ENCODE results near the gene KLRK1.
"Not testable (repeated sequence)": the region's sequence is repeated elsewhere in the genome, so short reads cannot be mapped to it uniquely, and the experiment has no call there.

The KLRK1 gene

GRCh38 chr12:10361622-10362021 is 28.2 kb downstream of the KLRK1 start:
- FAIRE-seq = no peak

GRCh38 chr12:10361084-10361483 is 28.8 kb downstream of the KLRK1 start:
- FAIRE-seq = no peak

- no peak for FAIRE-seq
Measured at GRCh38 chr12:10358969-10359368, 30.9 kb downstream of the KLRK1 start.

- FAIRE-seq = no peak
Measured at GRCh38 chr12:10358131-10358530, 31.7 kb downstream of the KLRK1 start.

DNA sequence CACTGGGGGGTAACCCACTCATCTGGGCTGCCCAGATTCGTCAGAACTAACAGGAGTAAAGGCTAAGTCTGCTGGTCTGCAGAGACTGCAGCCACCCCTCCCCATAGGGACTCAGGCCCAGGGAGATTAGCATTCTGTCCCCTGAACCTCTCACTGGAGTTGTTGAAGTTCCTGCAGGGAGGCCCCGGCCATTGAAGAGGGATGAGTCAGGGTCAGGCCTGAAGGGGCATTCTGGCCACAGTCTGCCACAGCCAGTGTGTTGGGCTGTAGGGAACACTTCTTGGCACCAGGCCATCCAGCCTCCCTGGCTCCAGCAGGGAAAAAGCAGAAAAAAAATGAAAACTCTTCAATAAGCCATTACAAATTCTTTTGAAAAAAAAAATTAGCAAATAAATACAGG is 35.3 kb downstream of the KLRK1 start:
- FAIRE-seq = no peak

DNA sequence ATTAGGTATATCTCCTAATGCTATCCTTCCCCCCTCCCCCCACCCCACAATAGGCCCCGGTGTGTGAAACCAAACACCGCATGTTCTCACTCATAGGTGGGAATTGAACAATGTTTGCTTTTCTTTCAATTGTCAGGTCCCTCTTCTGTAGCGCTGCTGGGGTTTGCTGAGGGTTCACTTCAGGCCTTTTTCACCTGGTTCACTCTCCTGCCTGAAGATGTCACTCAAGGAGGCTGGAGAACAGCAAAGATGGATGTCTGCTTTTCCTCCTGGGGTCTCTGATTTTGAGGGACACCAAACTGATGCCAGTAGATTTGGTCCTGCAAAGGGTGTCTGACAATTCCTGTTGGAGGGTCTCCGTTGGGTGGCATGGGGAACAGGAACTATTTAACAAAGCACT is 35.8 kb downstream of the KLRK1 start:
- FAIRE-seq = no peak

DNA sequence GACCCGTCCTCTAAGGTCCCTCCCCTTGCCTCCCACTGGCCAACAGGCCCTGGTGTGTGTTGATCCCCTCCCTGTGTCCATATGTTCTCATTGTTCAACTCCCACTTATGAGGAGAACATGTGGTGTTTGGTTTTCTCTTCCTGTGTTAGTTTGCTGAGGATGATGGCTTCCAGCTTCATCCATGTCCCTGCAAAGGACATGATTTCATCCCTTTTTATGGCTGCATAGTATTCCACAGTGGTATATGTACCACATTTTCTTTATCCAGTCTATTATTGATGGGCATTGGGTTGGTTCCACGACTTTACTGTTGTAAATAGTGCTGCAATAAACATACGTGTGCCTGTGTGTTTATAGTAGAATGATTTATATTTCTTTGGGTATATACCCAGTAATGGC is 38.4 kb downstream of the KLRK1 start:
- not testable (repeated sequence) for FAIRE-seq

DNA sequence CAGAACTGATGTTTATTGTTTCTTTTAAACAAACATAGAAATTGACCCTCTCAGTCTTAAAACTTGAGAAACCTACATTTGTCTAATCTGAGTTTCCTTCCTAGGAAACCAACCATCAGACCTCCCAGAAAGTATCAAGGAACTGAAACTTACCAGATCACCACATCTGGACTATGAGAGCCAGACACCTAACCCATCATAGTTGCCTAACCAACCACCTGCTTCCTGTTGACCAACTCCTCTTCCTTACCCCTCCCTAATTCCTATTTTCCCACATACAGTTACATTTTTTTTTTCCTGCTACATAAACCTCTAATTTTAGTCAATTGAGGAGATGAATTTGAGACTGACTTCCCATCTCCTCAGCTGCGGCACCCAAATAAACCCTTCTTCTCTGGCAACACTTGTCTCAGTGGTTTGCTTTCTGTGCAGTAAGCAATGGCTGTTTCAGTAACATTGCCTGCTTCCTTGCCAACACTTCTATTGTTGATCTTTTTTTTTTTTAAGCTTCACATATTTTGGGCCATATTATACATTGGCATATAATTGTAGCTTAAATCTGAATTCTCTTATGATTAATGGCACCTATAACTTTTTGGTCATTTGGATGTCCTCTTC is 47.8 kb downstream of the KLRK1 start:
- no peak for FAIRE-seq

GRCh38 chr12:10340946-10341345 is 48.9 kb downstream of the KLRK1 start:
- not testable (repeated sequence) for FAIRE-seq

- FAIRE-seq = no peak
Measured at GRCh38 chr12:10339053-10339840, 50.6 kb downstream of the KLRK1 start.

DNA sequence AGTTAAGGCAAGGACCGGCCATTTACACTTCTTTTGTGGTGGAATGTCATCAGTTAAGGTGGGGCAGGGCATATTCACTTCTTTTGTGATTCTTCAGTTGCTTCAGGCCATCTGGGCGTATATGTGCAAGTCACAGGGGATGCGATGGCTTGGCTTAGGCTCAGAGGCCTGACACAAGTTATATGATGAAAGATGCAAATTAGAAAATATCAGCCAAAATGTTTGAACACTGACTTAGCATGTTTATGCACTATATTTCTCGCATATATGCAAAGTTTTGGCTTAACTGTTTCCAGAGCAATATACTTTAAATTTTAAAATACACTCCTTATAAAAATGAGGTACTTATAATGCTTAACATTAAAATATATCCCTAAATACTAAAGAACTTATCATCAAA is 51.4 kb downstream of the KLRK1 start:
- not testable (repeated sequence) for FAIRE-seq

- FAIRE-seq = not testable (repeated sequence)
Measured at GRCh38 chr12:10336196-10336595, 53.6 kb downstream of the KLRK1 start.

DNA sequence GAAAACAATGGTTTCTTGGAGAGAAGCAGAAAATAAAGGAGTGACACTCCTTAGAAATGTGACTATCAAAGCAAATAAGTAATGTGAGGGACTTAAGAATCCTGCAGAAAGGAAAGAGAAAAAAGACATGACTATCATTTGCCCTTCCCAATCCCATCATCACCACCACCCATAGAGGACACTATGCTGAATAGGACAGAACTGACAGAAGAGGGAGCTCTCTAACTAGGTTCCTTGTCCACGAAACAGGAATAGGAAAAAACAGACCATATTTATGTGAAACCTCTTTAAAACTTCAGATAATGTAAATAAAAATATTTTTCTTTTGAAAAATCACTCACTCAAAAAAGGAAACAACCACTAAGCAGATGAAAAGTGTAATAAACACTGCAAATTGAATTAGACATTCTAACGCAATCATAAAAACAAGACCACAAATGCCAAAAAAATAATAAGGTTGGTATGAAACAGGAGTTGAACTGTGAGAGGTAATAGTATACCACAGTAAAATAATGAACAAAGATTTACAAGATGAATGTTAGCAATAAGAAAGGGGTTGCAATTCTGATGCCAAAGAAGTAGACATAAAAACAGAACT is 58.1 kb downstream of the KLRK1 start:
- peak; percentile 97 for FAIRE-seq

GRCh38 chr12:10328691-10329090 is 61.1 kb downstream of the KLRK1 start:
- not testable (repeated sequence) for FAIRE-seq

Measured in islet of Langerhans (tissue), 1 donor.